ENCODE results near the gene BPIFB6.

DNA sequence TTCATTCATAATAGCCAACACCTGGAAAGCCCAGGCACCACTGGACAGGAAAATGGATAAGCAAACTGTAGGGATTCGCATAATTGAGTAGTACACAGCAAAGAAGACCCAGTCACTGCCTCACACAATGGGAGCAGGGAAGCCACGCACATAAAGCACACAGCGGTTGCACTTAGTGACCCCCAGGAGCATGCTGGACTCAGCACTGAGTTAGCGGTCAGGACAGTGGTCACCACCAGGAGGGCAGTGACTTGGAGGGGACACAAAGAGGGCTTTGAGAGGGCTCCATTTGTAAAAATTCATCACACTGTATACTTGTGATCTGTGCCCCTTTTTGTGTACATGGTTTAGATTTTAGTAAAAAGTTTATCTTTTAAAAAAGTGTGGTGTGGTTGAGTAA is 19.9 kb downstream of the BPIFB6 start:
- no peak for TF ChIP-seq POLR2AphosphoS5 (IDR thresholded peaks at IDR 0.05)
- TF ChIP-seq, protein P1, sequence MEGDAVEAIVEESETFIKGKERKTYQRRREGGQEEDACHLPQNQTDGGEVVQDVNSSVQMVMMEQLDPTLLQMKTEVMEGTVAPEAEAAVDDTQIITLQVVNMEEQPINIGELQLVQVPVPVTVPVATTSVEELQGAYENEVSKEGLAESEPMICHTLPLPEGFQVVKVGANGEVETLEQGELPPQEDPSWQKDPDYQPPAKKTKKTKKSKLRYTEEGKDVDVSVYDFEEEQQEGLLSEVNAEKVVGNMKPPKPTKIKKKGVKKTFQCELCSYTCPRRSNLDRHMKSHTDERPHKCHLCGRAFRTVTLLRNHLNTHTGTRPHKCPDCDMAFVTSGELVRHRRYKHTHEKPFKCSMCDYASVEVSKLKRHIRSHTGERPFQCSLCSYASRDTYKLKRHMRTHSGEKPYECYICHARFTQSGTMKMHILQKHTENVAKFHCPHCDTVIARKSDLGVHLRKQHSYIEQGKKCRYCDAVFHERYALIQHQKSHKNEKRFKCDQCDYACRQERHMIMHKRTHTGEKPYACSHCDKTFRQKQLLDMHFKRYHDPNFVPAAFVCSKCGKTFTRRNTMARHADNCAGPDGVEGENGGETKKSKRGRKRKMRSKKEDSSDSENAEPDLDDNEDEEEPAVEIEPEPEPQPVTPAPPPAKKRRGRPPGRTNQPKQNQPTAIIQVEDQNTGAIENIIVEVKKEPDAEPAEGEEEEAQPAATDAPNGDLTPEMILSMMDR (IDR thresholded peaks at IDR 0.05) = no peak

All from transverse colon (tissue), 4 donors.